NCI-H2196 (cell line): ENCODE results near the gene ARHGAP35.
A peak's percentile ranks its signal among the peaks of the same experiment; 100 is the strongest.
"Not testable (repeated sequence)": the region's sequence is repeated elsewhere in the genome, so short reads cannot be mapped to it uniquely, and the experiment has no call there.

Experiments
- DNase-seq: peaks from one replicate; lab custom pipeline; 2025; ENCODE audit not compliant: unreplicated experiment; lab: John Stamatoyannopoulos, UW

The ARHGAP35 gene

DNA sequence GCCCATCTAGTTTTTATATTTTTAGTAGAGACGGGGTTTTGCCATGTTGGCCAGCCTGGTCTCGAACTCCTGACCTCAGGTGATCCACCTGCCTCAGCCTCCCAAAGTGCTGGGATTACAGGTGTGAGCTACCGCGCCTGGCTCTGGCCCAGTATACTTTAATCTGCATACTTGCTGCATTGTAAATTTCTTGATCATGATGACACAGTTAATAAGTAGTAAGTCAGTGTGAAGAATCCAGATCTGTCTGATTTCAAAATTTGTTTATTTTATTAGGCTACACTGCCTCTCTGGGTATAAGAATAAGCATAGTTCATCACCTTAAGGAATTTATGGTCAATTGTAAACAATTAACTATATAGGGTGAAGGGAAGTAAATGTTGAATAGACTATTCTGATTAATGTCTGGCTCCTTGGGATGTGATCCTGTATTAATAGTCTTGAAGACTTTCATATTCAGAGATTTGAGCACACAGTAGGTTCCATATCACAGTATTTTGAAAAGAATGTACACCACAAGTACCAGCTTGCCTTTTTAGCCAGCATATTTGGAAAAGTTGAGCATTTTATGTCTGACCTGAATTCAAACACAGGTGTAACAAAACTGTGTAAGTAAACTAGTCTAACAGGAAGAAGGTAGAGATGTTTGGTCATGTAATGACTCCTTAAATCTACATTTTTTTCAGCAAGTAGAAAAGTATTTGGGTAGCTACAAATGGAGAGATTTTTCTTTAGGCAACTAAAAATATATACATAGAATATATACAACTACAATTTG is 7.4 kb downstream of the ARHGAP35 start:
- DNase-seq: no peak

DNA sequence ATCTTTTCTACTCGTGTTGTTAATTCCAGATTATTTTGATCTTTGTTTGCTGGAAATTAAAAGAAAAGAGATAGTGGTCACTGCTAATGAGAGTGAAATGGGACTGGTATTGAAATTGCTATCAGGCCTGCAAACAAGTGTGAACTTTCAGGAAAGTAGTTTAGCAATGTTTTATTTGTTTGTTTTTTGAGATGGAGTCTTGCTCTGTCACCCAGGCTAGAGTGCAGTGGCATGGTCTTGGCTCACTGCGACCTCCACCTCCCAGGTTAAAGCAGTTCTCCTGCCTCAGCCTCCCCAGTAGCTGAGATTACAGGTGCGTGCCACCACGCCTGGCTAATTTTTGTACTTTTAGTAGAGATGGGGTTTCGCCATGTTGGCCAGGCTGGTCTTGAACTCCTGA is 10.4 kb downstream of the ARHGAP35 start:
- DNase-seq: not testable (repeated sequence)

DNA sequence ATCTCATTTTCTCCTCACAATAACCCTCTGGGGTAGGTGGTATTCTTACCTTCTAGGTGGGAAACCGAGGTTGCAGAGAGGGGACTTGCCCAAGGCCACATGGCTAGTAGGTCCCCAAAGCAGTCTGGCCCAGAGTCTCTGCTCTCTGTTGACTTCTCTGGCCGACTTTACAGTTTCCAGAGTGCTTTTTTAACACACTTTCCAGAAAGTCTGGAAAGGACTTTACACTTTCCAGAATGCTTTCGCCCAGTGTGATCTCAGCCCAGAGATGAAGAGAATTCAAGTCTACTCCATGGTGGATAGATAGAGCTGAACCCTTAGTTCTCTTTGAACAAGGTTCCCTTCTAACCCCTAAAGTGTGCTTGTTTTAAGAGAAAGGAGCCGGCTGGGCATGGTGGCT is 12.2 kb downstream of the ARHGAP35 start:
- no peak for DNase-seq

DNA sequence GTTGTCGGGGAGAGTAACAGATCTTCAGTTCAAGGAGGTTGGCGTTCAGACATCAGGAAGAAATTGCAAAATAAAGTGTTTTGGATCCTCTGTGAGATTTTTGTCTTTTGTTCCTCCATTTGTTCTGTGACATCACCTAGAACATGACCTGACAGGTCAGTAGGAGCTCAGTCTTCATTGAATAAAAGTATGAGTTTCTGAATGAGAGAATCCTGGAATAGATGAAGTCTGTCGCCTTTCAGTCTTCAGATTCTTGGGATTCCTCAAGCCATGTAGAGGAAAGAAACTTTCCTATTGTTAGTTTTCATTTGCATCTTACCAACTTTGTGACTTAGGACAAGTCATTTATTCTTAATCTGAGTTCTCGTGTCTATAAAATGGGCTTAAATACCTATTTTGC is 14.4 kb downstream of the ARHGAP35 start:
- no peak for DNase-seq

DNA sequence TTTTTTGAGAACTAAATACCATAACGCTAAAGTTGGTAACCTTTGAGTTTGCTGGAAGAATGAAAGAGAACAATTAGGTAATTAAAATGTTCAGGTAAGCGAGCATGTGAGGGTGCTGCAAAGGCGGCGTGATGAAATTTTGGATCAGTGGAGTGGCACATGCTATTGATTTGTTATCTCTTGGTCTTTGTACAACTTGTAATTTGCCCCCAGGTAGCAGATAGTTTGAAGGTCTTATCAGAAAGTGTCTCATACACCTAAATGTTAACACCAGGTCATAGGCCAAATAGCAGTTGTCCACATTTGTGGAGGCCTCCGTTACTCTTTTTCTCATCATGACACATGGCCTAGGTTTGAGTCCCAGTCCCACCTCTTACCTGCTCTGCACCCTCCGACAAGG is 14.9 kb downstream of the ARHGAP35 start:
- DNase-seq: no peak

DNA sequence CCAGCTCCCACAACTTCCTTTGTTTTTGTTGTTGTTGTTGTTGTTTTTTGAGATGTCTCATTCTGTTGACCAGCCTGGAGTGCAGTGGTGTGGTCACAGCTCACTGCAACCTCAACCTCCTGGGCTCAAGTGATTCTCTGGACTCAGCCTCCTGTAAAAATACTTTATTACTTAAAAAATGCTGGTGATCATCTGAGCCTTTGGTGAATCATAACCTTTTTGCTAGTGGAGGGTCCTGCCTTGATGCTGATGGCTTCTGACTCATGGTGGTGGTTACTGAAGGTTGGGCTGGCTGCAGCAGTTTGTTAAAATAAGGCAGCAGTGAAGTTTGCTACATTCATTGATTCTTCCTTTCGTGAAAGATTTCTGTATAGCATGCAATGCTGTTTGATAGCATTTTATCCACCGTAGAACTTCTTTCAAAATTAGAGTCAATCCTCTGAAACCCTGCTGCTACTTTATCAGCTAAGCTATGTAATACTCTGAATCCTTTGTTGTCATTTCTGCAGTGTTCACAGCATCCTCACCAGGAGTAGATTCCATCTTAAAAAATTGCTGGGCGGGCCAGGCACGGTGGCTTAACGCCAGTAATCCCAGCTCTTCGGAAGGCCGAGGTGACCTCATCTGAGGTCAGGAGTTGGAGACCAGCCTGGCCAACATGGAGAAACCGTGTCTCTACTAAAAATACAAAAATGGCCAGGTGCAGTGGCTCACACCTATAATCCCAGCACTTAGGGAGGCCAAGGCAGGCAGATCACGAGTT is 18.0 kb downstream of the ARHGAP35 start:
- DNase-seq: no peak

DNA sequence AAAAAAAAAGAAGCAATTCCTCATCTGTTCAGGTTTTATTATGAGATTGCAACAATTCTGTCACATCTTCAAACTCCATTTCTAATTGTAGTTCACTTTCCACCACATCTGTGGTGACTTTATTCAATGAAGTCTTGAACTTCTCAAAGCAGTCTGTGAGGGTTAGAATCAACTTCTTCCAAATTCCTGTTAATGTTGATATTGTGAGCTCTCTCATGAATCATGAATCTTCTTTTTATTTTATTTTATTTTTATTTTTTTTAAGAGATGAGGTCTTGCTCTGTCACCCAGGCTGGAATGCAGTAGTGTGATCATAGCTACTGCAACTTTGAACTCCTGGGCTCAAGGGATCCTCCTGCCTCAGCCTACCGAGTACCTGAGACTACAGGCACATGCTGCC is 19.6 kb downstream of the ARHGAP35 start:
- DNase-seq: no peak

DNA sequence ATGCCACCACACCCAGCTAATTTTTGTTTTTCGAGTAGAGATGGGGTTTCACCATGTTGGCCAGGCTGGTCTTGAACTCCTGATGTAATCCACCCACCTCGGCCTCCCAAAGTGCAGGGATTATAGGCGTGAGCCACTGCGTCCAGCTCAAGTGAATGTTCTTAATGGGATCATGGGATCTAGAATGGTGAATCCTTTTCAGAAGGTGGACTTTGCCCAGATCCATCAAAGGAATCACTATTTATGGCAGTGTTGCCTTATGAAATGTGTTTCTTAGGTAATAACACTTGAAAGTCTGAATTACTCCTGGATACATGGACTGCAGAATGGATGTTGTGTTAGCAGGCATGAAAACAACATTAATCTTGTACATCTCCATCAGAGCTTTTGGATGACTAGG is 20.3 kb downstream of the ARHGAP35 start:
- no peak for DNase-seq

DNA sequence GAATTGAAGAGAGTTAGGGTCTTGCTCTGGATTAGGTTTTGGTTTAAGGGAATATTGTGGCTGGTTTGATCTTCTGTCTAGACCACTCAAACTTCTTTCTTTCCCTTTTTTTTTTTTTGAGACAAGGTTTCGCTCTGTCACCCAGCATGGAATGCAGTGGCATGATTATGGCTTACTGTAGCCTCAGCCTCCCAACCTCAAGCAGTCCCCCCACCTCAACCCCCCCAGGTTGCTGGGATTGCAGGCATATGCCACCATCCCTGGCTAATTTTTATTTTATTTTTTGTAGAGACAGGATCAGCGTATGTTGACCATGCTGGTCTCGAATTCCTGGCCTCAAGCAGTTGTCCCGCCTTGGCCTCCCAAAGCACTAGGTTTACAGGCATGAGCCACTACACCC is 21.2 kb downstream of the ARHGAP35 start:
- DNase-seq: no peak

DNA sequence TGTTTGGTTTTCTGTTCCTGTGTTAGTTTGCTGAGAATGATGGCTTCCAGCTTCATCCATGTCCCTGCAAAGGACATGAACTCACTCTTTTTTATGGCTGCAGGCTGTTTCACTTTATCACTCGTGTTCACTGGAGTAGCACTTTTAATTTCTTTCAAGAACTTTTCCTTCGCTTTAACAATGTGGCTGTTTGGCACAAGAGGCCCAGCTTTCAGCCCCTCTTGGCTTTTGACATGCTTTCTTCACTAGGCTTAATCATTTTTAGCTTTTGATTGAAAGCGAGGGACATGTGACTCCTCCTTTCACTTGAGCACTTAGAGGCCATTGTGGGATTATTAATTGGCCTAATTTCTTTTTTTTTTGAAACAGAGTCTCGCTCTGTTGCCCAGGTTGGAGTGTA is 22.0 kb downstream of the ARHGAP35 start:
- not testable (repeated sequence) for DNase-seq

DNA sequence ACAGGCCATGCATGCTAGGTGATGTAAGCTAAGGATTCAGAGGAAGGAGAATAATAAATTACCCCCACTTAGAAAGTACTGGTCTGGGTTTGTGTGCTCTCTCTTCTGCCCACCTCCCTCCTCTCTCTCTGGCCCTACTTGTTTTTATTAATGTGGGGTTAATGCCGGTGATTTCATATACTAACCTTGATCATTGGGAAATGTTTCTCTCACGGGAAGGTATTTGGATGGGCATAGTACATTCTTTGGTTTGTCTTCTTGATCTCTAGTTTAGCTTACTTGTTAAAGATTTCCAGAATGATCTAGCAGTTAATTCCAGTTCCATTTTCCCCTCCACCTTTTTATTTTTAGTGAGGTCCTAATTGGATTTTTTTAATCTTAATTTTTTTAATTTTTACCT is 24.6 kb downstream of the ARHGAP35 start:
- DNase-seq: no peak

DNA sequence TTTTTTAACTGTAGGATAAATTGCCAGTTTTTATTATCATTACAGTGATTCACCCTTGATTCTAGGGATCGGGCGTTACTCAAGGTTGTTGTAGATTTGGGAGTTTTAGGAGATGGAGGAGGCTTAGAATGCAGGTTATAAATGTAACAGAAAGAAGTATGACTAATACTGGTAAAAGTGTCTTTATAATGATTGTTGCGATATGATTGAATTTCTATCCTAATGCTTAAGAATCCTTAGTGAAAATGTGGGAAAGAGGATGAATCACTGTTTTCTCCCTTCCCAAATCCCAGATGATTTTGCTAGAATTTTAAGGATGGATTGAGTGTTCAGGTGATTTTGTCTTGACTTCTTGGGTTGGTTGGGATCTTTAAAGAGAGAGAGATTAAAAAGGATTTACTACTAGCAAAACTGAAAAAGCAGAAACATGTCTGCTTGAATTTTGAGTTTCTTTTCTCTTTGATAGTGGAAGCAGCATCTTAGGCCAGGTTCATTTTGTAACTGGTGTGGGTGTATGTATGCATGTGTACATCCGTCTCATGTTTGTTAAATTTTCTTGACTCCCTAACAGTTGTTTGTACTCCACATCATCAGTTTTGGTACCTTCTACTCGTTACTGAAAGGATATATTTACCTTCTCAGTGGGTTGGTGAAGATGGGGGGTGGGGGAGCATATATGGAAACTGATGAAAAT is 25.9 kb downstream of the ARHGAP35 start:
- no peak for DNase-seq

DNA sequence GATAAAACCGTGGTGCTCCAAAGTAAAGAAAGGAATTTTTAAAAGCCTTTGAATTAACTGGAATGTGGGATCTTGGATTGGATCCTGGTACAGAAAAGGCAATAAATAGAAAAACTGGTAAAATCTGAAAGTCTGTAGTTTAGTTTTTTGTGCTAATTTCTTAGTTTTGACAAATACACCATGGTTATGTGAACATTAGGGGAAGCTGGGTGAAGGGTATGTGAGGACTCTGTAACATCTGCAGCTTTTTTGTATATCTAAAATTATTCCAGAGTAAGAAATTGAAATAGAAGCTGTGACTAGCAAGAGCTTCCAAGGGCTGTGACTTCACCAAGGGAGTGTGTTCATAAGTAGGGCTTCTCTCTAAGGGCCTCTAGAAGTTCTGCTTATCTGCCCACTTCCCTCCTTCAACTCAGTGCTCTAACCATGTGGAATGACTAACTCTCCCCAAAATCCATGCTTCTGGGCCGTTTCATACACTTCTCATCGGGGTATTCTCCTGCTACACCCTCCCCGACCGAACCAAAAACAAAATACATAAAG is 26.5 kb downstream of the ARHGAP35 start:
- DNase-seq: no peak

DNA sequence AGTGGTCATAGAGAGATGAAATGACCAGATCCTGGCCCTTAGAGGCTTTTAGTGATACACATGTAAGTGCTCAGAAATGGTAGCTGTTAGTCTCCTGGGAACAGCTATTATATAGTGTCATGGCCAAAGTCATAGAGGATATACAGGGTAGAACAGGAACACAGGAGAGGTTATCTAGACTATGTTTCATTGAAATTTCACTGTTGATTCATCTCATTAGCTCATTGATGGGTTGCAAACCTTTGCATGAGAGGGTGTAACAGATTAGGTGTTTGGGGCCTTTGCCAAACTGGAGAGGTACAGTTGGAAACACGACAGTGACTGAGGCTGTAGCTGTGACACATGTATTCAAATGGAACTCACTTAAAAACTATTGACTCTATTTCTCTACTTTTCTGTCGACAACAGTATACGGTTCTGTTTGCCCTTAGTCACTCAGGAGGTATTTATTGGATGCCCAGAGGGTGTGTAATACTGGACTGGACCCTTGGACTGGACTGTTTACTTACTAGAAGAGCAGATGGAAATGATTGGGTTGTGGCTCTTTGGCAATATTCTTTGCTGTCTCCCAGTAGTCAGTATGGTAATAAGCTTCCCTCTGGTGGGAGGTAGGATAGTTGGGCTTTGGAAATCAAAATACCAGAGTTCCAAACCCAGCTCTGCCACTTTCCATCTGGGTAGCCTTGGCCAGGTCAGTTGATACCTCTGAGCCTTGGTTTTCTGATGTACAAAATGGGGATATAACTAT is 29.8 kb downstream of the ARHGAP35 start:
- no peak for DNase-seq

DNA sequence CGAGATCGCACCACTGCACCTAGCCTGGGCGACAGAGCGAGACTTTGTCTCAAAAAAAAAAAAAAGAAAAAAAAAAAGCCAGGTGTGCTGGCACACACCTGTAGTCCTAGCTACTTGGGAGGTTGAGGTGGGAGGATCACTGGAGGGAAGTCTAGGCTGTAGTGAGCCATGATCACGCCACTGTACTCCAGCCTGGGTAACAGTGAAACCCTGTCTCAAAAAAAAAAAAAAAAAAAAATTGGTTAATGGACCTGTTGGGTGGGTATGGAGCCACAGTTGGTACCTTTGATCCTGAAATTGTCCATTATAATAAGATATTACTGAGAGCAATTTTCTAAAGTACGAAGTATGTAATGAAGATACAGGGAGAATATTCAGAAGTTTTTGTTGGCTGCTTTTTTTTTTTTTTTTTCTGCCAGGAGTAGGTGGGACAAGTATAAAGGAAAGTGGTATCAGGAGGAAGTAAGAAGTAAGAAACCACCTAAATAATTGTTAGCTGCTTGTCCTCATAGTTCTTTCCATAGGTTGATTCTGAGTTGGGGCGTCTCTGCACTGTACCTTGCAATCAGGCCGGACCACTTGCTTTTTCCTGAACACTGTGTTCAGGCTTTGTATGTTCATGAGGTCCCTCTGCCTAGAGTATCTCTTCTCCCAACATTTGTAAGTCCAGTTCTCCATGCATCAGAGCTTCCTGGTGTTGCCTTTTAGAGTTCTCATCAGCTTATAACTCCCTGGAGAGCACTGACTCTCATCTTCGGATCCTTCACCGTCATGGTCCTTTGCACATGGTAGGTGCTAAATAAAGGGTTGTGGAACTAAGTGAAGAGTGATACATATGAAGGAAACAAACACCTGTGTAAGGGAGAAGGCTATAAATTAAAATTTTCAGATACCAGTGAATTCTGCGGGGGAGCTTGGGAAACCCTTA is 31.7 kb downstream of the ARHGAP35 start:
- no peak for DNase-seq

DNA sequence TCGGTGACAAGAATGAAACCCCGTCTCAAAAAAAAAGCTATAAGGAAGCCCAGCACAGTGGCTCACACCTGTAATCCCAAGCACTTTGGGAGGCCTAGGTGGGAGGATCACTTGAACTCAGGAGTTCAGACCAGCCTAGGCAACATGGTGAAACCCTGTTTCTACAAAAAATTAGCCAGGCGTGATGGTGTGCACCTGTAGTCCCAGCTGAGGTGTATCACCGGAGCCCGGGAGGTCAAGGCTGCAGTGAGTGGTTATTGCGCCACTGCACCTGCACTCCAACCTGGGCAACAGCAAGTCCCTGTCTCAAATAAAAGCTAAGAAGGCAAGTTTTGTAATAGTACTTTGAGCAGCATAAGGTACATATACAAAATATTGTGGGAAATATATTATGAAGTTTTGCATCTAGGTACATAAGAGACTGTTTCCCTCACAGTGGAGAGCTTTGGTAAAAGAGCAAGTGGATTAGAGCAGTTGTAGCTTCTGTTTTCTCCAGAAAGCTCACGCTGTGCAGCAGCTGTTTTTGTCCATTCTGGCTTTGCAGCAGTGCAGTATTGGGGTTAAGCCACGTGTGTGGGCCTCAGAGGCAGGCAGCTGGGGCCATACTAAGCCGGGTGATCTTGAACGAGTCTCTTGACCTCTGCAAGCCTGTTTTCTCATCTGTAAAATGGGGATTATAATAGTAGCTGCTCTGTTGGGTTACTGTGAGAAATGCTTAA is 35.4 kb downstream of the ARHGAP35 start:
- DNase-seq: no peak

DNA sequence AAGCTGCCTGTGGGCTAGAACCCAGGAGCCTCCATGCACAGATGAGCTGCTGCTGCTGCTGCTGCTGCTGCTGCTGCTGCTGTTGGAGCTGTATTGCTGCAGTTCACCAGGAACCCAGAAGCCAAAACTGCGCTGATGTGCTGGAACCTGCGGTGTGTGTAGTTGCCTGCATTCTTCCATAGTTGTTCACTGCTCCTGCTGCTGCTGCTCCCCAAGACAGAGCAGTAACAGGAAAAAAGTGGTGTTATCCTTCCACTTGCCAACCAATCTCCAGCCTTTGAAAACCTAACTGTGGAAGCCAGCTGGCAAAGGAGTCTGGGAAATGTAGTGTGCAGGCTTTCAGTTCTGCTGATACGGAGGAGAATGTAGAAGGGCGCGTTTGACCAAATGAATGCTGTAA is 37.9 kb downstream of the ARHGAP35 start:
- DNase-seq: no peak

DNA sequence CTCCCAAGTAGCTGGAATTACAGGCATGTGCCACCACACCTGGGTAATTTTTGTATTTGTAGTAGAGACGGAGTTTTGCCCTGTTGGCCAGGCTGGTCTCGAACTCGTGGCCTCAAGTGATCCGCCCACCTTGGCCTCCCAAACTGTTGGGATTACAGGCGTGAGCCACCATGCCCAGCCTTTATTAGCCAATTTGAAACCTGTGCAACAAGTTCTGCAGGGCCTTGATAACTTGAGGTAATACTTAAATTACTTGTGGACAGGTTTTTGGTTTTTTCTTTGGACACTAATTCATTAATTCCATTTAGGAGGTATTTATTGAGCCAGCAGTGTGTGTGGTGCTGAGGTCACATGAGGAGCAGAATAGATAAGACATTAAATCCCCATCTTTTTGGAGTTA is 39.5 kb downstream of the ARHGAP35 start:
- no peak for DNase-seq

DNA sequence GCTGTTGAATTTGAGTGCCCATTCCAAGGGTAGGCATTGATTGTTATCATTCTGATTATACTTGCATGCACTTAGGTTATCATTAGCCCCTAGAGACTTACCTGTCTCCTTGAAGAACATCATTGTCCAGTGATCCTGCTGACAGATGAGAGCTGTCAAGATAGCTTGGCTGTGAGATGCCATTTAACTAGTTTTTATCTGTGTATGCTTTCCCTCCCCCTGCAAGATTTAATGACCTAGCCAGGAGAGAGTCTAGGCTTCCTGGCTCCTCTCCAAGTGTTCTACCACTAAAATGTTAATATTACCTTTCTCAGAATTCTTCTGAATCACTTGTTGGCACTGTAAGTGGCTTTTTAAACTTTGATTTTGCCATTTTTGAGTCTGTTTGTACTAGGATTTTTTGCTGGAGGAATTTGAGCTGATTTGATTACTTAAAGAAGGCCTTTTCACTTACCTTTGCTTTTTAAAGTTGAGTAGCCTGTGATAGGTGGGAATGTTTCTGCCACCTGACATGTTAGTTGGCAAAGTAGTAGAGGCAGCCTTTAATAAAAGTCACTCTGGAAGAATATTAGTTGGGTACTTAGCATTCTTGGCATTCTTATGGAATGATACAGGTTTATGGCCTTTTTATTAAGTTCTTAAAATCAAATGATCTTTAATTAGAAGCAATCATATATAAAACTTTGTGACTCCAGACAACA is 41.1 kb downstream of the ARHGAP35 start:
- DNase-seq: peak; percentile 17
